Suprapubic skin (tissue), 4 donors: ENCODE results near the gene MAGI3.

Experiments
- CTCF ChIP-seq, 2 donors: fragments of 200-600 bp in 1 of 2; fragments of 450-650 bp in 1 of 2; sonication (generic) in 1 of 2; IDR thresholded peaks; one replicate each; pipeline ENCODE4 v1.5.1; 2016 to 2019; ENCODE audit warnings: antibody characterized with exemption in 2 of 2, mild to moderate bottlenecking in 1 of 2, moderate library complexity in 1 of 2
- POLR2A ChIP-seq, 2 donors: fragments of 450-650 bp; IDR thresholded peaks; one replicate each; pipeline ENCODE4 v1.6.1; 2017; ENCODE audit warnings: antibody characterized with exemption in 2 of 2, mild to moderate bottlenecking in 2 of 2, moderate library complexity in 2 of 2
- POLR2AphosphoS5 ChIP-seq, 3 donors: sonication (generic); formaldehyde crosslinking; IDR thresholded peaks; one replicate each; pipeline ENCODE4 v1.6.1; 2017; ENCODE audit warnings: antibody characterized with exemption in 3 of 3

- TF ChIP-seq CTCF (IDR thresholded peaks at IDR 0.05) (no peak), POLR2AphosphoS5 (IDR thresholded peaks at IDR 0.05) (no peak), POLR2A (IDR thresholded peaks at IDR 0.05) (no peak)
These were observed 151.9 kb downstream of the MAGI3 start for GRCh38 chr1:113542221-113542701.
